WI38 (cell line): ENCODE results near the gene VPS52.
A peak's percentile ranks its signal among the peaks of the same experiment; 100 is the strongest.

Experiments
- H3K4me3 ChIP-seq: 2 replicates; pipeline ENCODE4 v1.5.1; 2011; ENCODE audit warnings: low read depth, mild to moderate bottlenecking, control low read depth, low read length
- TF ChIP-seq, protein P1 (sequence below): IDR thresholded peaks from 2 replicates; pipeline ENCODE4 v1.5.1; 2012; ENCODE audit warnings: low read depth, mild to moderate bottlenecking, control low read depth, low read length

The VPS52 gene

DNA sequence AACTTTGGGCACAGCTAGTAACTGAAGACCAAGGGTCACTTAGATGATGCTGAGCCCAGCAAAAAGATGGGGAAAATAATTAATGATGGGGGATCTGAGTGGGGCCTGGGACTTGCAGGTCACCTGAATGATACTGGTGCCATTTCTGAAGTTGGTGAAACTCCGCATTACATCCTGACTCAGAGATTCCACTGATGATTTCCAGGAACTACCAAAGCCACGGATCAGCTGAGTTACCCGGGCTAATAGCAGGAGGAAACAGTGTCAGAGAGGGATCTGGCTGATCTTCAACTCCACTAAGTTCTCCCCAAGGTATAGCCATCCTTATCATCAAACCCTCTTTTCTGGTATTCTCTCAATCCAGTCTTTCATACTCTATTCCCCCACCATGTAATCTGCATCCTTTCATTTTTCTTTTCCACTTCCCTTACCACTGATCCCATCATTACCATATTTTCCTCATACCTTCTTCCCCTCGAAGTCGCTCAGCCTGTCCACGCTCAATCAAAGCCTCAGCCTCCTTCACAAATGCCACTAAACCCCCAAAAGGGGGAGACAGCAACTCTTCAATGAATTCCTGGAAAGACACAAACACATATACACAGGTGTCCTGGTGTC lies 20.2 kb downstream of the VPS52 start:
- H3K4me3 ChIP-seq = no peak overlapping the region
- TF ChIP-seq, protein P1, sequence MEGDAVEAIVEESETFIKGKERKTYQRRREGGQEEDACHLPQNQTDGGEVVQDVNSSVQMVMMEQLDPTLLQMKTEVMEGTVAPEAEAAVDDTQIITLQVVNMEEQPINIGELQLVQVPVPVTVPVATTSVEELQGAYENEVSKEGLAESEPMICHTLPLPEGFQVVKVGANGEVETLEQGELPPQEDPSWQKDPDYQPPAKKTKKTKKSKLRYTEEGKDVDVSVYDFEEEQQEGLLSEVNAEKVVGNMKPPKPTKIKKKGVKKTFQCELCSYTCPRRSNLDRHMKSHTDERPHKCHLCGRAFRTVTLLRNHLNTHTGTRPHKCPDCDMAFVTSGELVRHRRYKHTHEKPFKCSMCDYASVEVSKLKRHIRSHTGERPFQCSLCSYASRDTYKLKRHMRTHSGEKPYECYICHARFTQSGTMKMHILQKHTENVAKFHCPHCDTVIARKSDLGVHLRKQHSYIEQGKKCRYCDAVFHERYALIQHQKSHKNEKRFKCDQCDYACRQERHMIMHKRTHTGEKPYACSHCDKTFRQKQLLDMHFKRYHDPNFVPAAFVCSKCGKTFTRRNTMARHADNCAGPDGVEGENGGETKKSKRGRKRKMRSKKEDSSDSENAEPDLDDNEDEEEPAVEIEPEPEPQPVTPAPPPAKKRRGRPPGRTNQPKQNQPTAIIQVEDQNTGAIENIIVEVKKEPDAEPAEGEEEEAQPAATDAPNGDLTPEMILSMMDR = no peak

DNA sequence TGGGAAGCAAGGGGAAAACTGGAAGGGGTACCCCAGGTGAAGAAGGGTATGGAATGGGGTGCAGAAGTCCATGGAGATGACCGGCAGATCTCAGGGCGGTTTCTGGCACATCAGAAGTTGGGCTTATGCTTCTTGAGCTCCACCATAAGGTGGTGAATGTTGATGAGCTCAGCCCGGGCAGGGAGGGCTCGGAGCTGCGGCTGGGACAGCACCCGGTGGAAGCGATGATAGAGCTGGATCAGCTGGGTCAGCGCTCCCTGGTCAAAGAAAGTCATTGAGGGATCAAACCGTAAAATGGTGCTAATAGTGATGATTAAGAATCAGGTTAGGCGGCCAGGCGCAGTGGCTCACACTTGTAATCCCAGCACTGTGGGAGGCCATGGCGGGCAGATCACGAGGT lies 20.9 kb downstream of the VPS52 start:
- TF ChIP-seq, protein P1 = no peak
- no peak overlapping the region for H3K4me3 ChIP-seq

DNA sequence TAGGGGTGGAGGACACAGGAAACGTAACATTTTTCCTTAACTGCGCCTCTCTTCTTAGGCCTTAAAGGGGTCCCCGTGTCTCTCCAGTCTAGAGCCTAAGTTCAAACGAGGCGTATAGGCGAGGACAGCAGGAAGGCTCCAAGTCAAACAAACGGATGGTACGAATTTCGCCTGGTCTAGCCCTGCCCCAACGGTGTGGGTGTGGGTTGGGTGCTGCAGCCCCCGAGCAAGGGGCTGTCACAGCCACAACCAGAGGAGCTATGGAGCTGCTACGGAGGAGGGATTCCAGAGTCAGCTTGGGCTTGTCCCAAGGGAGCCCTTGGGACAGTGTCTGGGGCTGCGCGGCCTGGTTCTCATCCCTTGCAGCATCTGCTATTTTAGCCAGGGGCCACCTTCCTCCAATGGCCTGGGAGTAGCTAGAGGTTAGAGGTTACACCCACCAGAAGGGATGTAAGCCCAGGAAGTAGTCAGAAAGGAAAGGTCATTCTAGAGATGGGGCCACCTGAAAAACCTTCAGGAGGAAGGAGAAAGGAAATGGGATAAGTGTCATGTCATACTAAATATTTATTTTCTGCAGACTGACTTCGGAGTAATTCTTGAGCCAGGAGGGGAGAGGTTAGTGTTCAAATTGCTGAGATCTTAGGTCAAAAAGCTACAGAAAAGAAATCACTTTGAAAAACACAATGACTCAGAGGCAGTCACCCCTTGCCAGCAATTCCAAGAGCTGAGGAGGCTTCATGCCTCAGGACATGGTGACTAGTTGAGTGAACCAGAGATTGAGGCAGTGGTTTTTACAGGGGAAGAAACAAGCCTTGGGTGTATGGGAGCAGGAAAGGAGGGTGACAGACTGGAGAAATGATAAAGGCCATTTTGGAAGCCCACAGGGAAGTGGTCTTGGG lies 21.7 kb downstream of the VPS52 start:
- peak overlapping the region; percentile 64 for H3K4me3 ChIP-seq
- TF ChIP-seq, protein P1 = no peak

DNA sequence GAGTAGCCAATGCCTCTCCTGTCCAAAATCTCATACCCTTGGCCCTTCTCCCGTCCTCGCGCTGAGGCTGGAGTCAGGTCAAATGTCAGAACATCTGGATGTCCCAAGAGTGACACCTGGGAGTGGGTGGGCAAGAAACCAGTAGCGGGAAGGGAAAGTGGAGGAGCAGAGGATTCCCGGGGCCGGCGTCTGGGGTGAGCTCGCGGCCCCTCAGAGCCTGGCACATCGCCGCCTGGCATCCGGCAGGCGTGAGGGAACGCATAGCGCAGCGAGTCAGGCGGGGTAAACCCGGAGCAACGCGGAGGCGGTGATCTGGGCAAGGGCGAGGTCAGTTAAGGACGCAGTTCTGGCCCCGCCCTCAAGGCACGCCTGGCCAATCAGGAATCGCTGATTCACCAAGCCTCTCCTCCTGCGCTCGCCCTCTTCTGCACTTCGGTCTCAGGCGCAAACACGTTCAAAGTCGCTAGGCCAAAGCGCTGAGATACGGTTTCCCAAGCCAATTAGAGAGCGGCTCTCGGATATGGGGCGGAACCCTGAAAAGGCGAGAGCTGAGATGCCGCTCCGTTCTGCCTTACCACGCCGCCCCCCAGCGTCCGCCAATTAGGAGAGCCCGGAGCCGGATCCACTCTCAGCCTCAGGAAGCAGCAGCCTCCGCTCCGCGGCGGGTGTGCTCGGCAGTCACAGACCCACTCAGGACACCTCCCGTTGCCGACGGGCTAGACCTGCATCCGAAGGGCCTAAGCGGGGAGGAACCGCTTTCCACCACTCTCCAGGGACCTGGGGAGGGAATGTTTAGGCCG lies 22.5 kb downstream of the VPS52 start:
- TF ChIP-seq, protein P1 = no peak
- H3K4me3 ChIP-seq = peak overlapping the region; percentile 64

DNA sequence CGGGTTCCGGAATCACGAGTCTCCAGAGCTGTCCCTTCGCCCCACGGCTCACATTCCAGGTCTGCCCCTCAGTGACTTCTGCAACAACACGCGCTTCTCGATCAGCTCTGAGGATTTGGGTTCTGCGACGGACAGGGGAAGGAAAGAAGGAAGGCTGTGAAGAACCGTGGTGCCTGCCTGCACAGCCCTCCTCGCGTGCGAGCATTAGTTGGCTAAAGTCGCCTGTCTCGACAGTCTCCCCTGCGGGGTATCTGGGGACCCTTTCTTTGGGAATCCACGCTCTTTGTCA lies 23.1 kb downstream of the VPS52 start:
- peak overlapping the region; percentile 50 for H3K4me3 ChIP-seq
- TF ChIP-seq, protein P1 = no peak

DNA sequence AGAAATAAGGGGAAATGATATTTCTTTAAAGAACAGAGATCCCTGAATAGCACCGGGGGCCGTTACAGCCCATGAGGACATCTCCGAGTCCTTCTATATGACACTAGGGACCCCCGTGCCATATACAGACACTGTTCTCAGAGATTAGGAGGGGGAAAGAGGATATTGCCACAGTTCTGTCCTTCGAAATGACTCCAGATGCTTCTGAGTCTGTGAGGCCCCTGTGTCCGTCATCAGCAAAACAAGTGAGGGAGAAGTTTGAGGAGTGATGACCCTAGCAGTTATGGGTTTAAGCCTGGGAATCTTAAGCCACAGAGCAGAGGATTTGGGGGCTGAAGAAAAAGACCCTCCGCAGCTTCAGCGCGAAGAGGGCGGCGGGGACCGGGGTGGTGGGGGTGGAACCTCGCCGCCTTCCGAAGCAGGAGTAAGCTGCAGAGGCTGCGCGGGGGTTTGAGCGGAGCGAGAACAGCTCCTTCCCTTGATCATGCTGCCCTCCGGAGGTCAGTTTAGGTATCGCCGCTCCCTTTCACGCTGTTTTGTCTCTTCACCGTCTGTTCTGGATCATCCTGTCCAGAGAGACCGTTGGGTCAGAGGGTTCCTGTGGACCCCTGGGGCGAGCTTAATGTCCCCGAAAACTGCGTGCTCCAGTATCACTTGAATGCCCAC lies 23.6 kb downstream of the VPS52 start:
- peak overlapping the region; percentile 50 for H3K4me3 ChIP-seq
- TF ChIP-seq, protein P1 = peak; percentile 86
